Suprapubic skin (tissue), 3 donors: ENCODE results near the gene CCDC180.

ENCODE experiments used
- CTCF ChIP-seq, 2 donors: fragments of 200-600 bp in 1 of 2; fragments of 450-650 bp in 1 of 2; sonication (generic) in 1 of 2; IDR thresholded peaks; one replicate each; pipeline ENCODE4 v1.5.1; 2016 to 2019; ENCODE audit warnings: antibody characterized with exemption in 2 of 2, mild to moderate bottlenecking in 1 of 2, moderate library complexity in 1 of 2
- EP300 ChIP-seq: sonication (generic); formaldehyde crosslinking; IDR thresholded peaks from one replicate; pipeline ENCODE4 v1.6.1; 2017; ENCODE audit warnings: antibody characterized with exemption
- POLR2A ChIP-seq, 2 donors: fragments of 450-650 bp; IDR thresholded peaks; one replicate each; pipeline ENCODE4 v1.6.1; 2017; ENCODE audit warnings: antibody characterized with exemption in 2 of 2, mild to moderate bottlenecking in 2 of 2, moderate library complexity in 2 of 2

DNA sequence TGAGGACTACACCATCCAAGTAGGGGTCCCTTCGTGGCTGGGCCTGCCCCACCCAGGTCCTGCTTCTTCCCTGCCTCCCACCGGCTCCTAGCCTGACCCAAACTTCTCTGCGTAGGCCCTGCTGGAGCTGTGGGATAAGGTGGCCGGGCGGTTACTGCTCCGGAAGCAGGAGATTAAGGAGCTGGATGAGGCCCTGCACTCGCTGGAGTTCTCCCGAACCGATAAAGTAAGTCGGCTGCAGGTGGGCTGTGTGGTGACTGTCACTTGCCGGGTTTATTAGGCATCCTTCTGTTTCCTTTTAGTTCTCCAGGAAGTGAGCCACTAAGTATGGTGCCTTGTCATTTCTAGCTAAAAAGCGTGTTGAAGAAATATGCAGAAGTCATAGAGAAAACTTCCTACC lies 7.0 kb downstream of the CCDC180 start:
- TF ChIP-seq CTCF (IDR thresholded peaks at IDR 0.05) (no peak), EP300 (no peak), POLR2A (IDR thresholded peaks at IDR 0.05) (no peak)
